Naive B cell (primary cell): ENCODE results near the gene WNT3. TPM values are rescaled to one million over a fixed set of nuclear protein-coding genes. Genes with fewer than 3 reads are reported as not detected.
A peak's percentile ranks its signal among the peaks of the same experiment; 100 is the strongest.
"Not testable (repeated sequence)": the region's sequence is repeated elsewhere in the genome, so short reads cannot be mapped to it uniquely, and the experiment has no call there.

Experiments
- ATAC-seq, 2 donors: fragments of 150-1000 bp; cut with Tn5 transposase; 2 replicates each; pipeline ENCODE4 v1.10.0; 2021; ENCODE audit warnings: low read depth in 2 of 2, mild to moderate bottlenecking in 2 of 2, moderate library complexity in 2 of 2
- DNase-seq: peaks from one replicate; pipeline ENCODE4 v3.0.0; 2022
- H3K27ac Mint-ChIP-seq, 6 donors: one replicate each; pipeline ENCODE4 v1.8.0; 2020 to 2022; ENCODE audit warnings: mild to moderate bottlenecking in 6 of 6, mixed read lengths in 6 of 6, moderate library complexity in 5 of 6, inconsistent platforms in 2 of 6
- H3K27me3 Mint-ChIP-seq, 3 donors: one replicate each; pipeline ENCODE4 v1.8.0; 2021 to 2022; ENCODE audit warnings: mixed read lengths in 3 of 3, mild to moderate bottlenecking in 1 of 3
- H3K36me3 Mint-ChIP-seq, 2 donors: one replicate each; pipeline ENCODE4 v1.8.0; 2020 to 2022; ENCODE audit warnings: mixed read lengths in 2 of 2, inconsistent platforms in 1 of 2, mild to moderate bottlenecking in 1 of 2
- H3K4me1 Mint-ChIP-seq, 3 donors: one replicate each; pipeline ENCODE4 v1.8.0; 2020 to 2022; ENCODE audit warnings: mixed read lengths in 3 of 3, inconsistent platforms in 1 of 3, mild to moderate bottlenecking in 1 of 3, moderate library complexity in 1 of 3
- H3K4me3 Mint-ChIP-seq, 8 donors: one replicate each; pipeline ENCODE4 v1.8.0; 2020 to 2022; ENCODE audit warnings: mild to moderate bottlenecking in 8 of 8, mixed read lengths in 8 of 8, moderate library complexity in 8 of 8, inconsistent platforms in 2 of 8
- H3K9me3 Mint-ChIP-seq, 7 donors: one replicate each; pipeline ENCODE4 v1.8.0; 2020 to 2022; ENCODE audit warnings: mixed read lengths in 7 of 7, mild to moderate bottlenecking in 5 of 7, inconsistent platforms in 2 of 7, moderate library complexity in 1 of 7
- polyA plus RNA-seq, 6 donors: library from polyadenylated mRNA; unstranded; fragments of 300-500 nt; fragmentation: Illumina TruSeq; gene quantifications; one replicate each; pipeline ENCODE4 v1.2.3, GENCODE V29; 2021; ENCODE audit warnings: low read depth in 6 of 6

WNT3 gene
- polyA plus RNA-seq, 6 donors from 2014 or later: 0.06 to 0.73 (median 0.17) TPM; not detected in 2

DNA sequence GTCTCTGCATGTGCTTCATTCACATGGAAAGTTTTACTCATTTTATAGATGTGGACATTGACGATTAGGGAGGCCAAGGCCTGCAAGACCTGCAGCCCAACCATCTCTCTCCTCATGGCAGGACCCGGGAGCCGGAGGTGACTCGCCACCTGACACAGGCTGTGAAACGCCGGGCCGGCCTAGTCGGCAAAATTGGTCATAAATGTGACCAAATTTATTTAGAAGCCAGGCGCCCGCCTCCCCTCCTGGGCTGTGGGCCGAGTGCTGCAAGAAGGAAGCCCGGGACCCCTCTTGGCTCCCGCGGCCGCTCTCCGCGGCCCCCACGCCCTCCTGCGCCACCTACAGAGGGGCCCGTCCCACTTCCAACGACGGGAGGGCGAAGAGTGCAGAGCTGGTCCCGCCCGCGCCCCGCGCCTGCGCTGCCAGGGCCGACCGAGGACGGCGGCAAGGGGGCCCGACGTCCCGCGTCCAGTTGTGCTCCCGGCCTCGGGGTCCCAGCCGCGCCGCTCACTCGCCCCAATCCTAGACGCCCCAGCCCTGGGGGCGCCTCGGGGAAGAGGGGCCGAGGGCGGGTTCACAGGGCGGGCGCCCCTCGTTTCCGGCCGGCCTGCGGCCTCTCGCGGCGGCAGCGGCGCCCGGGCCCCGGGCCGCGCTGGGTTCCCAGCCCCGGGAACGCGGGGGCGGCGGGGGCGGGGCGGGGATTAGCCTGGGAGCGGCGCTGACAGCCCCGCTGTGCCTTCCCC, 47.5 kb downstream of the WNT3 start:
- H3K36me3 Mint-ChIP-seq: no peaks in the 10 kb centered on the region
- peak overlapping the region; percentile 68 to 88 (median 78) for H3K4me3 Mint-ChIP-seq
- H3K9me3 Mint-ChIP-seq: no peaks in the 10 kb centered on the region
- peak overlapping the region in 3 of 6 donors; percentile 19 to 51 (median 37) for H3K27ac Mint-ChIP-seq
- ATAC-seq: peak; percentile 59 to 60
- DNase-seq: peak; percentile 37
- H3K4me1 Mint-ChIP-seq: peaks cover 11 to 28% (median 19%) of the 10 kb centered on the region in 3 donors
- H3K27me3 Mint-ChIP-seq: no peaks in the 10 kb centered on the region

DNA sequence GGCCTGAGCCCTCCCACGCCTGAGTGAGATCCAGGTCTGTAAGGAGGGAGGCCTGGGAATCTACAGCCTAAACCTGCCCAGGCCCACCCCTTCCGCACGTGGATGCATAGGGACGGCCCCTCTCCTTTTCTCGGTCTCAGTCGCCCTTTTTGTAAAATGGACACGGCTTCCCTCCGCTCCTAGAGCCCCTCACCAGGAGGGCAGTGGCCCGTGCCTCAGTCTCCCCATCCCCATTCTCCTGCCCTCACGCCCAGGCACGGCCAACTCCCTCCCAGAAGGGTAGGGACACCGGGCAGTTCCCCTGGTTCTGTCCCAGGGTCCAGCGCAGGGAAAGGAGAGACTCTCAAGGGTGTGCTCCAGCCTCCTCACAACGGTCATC, 48.1 kb downstream of the WNT3 start:
- H3K27me3 Mint-ChIP-seq: no peaks in the 10 kb centered on the region
- ATAC-seq (no peak), DNase-seq (no peak)
- H3K27ac Mint-ChIP-seq: peak overlapping the region in 1 of 6 donors; percentile 51
- H3K9me3 Mint-ChIP-seq: no peaks in the 10 kb centered on the region
- peaks cover 11 to 28% (median 24%) of the 10 kb centered on the region in 3 donors for H3K4me1 Mint-ChIP-seq
- H3K4me3 Mint-ChIP-seq: peak overlapping the region; percentile 68 to 88 (median 78)
- no peaks in the 10 kb centered on the region for H3K36me3 Mint-ChIP-seq

- Mint-ChIP-seq H3K27me3 (no peaks in the 10 kb centered on the region), H3K36me3 (no peaks in the 10 kb centered on the region), H3K4me1 (peaks cover 11 to 28% (median 25%) of the 10 kb centered on the region in 3 donors), H3K4me3 (peak overlapping the region; percentile 68 to 88 (median 79)), H3K9me3 (no peaks in the 10 kb centered on the region), H3K27ac (no peak overlapping the region)
- DNase-seq (no peak), ATAC-seq (no peak)
Measured at GRCh38 chr17:46769531-46770438, 48.7 kb downstream of the WNT3 start.

DNA sequence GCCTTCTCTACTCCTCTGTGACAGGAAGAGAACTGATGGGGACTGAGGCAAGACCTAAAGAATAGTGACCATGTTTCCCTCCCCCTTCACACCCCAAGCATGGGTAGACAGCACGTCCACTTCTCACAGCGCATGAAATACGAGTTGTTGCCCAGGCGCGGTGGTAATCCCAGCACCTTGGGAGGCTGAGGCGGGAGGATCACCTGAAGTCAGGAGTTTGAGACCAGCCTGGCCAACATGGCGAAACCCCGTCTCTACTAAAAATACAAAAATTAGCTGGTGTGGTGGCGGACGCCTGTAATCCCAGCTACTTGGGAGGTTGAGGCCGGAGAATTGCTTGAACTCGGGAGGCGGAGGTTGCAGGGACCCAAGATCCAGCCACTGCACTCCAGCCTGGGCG, 49.6 kb downstream of the WNT3 start:
- H3K36me3 Mint-ChIP-seq, ATAC-seq, H3K9me3 Mint-ChIP-seq, H3K27me3 Mint-ChIP-seq, DNase-seq: not testable (repeated sequence)
- Mint-ChIP-seq H3K27ac (peak overlapping the region in 1 of 6 donors; percentile 7), H3K4me3 (peak overlapping the region in 7 of 8 donors; percentile 22 to 88 (median 73)), H3K4me1 (peaks cover 11 to 28% (median 25%) of the 10 kb centered on the region in 3 donors)

DNA sequence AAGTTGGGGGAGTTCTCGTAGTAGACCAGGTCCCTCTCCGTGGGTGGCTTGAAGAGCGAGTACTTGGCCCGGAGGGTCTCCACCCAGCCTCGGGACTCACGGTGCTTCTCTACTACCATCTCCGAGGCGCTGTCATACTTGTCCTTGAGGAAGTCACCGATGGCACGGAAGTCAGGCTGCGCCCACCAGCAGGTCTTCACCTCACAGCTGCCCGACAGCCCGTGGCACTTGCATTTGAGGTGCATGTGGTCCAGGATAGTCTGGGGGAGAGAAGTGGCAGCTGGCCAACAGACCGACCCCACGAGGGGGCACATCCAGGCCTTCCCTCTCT, 50.0 kb downstream of the WNT3 start:
- Mint-ChIP-seq H3K36me3 (no peaks in the 10 kb centered on the region), H3K27me3 (no peaks in the 10 kb centered on the region), H3K9me3 (no peaks in the 10 kb centered on the region), H3K4me1 (peaks cover 11 to 28% (median 25%) of the 10 kb centered on the region in 3 donors), H3K4me3 (peak overlapping the region in 3 of 8 donors; percentile 10 to 73 (median 29)), H3K27ac (no peak overlapping the region)
- DNase-seq: no peak
- ATAC-seq: no peak

- Mint-ChIP-seq H3K27ac (peak overlapping the region in 2 of 6 donors; percentile 9 to 70), H3K4me1 (peaks cover 7 to 17% (median 15%) of the 10 kb centered on the region in 3 donors), H3K9me3 (no peaks in the 10 kb centered on the region), H3K4me3 (peak overlapping the region in 2 of 8 donors; percentile 1 to 62), H3K27me3 (no peaks in the 10 kb centered on the region), H3K36me3 (no peaks in the 10 kb centered on the region)
- ATAC-seq (no peak), DNase-seq (no peak)
Measured at GRCh38 chr17:46766493-46767491, 51.7 kb downstream of the WNT3 start.

DNA sequence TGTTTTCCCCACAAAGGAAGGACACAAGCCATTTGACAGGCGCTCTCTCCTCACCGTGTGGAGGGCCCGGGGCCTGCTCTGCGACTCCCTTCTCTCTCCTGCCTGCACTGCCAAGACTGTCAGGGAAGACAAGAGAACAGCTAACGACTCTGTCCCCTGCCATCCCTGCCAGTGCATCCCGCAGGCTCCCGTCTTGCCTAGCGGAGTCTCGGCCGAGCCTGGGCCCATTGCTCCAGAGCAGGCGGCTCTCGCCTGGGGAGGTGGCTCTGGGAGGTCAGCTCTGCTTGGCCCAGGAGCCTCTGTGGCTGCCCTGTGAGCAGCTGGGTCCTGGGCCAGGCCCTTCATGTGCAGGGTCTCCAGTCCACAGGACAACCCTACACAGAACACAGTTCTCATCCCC, 53.0 kb downstream of the WNT3 start:
- H3K36me3 Mint-ChIP-seq: no peaks in the 10 kb centered on the region
- no peak overlapping the region for H3K27ac Mint-ChIP-seq
- H3K27me3 Mint-ChIP-seq: no peaks in the 10 kb centered on the region
- no peak for ATAC-seq
- H3K4me1 Mint-ChIP-seq: peaks cover 3 to 13% (median 11%) of the 10 kb centered on the region in 3 donors
- DNase-seq: no peak
- no peaks in the 10 kb centered on the region for H3K9me3 Mint-ChIP-seq
- H3K4me3 Mint-ChIP-seq: peak overlapping the region in 1 of 8 donors; percentile 35

GRCh38 chr17:46764709-46765401, 53.6 kb downstream of the WNT3 start:
- no peak for DNase-seq
- H3K36me3 Mint-ChIP-seq: no peaks in the 10 kb centered on the region
- no peaks in the 10 kb centered on the region for H3K9me3 Mint-ChIP-seq
- H3K4me3 Mint-ChIP-seq: no peak overlapping the region
- H3K4me1 Mint-ChIP-seq: peaks cover 0 to 7% (median 6%) of the 10 kb centered on the region in 3 donors
- no peaks in the 10 kb centered on the region for H3K27me3 Mint-ChIP-seq
- ATAC-seq: no peak
- peak overlapping the region in 1 of 6 donors; percentile 47 for H3K27ac Mint-ChIP-seq

DNA sequence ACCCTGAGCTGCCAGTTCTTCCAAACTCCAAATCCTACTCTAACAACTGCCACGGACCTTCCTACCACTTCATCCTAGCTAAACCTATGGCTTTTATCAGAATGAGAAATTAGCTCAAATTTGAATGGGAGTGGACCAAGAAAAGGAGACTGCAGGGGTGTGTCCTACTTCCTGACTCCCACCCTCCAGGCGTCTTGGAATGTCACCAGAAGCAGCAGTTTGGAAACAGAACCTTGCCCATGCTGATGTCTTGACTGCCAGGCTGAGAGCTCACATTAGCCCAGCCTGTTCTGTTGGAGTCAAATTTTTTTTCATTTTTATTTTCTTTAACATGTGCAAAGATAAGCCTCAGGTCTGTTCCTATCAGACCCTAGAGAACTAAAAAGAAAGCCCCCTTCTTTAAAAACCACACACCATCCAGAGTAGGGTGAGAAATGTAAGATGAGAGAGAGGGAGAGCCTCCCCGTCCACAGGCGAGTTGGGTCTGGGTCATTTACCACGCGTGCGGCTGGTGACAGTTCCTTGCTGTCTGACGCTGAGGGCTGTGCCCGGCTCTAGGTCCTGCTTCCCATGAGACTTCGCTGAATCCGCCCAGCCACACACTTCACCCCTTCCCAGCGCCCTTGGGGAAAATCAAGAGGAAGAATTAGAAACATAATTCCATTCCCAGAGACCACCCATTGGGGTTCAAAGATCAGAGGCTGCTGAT, 54.3 kb downstream of the WNT3 start:
- peaks cover 0 to 6% (median 6%) of the 10 kb centered on the region in 3 donors for H3K4me1 Mint-ChIP-seq
- ATAC-seq: no peak
- no peak overlapping the region for H3K27ac Mint-ChIP-seq
- H3K27me3 Mint-ChIP-seq: no peaks in the 10 kb centered on the region
- H3K4me3 Mint-ChIP-seq: peak overlapping the region in 1 of 8 donors; percentile 52
- no peaks in the 10 kb centered on the region for H3K36me3 Mint-ChIP-seq
- DNase-seq: no peak
- no peaks in the 10 kb centered on the region for H3K9me3 Mint-ChIP-seq

GRCh38 chr17:46763416-46763815, 55.1 kb downstream of the WNT3 start:
- Mint-ChIP-seq H3K27ac (peak overlapping the region in 2 of 6 donors; percentile 22 to 86), H3K9me3 (no peaks in the 10 kb centered on the region), H3K36me3 (no peaks in the 10 kb centered on the region), H3K27me3 (no peaks in the 10 kb centered on the region), H3K4me3 (no peak overlapping the region), H3K4me1 (peaks cover 0 to 6% (median 6%) of the 10 kb centered on the region in 3 donors)
- ATAC-seq (no peak), DNase-seq (no peak)

DNA sequence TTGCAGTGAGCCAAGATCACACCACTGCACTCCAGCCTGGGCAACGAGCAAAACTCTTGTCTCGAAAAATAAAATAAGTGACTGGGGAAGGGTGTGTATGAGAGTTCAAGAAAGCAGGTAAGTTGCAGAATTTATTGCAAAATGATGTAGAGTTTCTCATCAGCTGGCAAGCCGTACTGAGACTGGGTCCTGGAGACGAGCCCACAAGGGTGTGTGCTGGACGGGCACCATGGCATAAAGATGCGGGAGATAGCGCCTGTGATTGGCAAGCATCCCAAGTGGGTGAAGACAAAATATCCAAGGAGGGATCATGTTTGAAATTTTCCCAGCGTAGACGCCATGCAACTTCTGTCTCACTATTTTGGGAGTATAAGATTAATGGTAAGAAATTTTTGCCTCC, 59.4 kb downstream of the WNT3 start:
- peak overlapping the region in 1 of 8 donors; percentile 64 for H3K4me3 Mint-ChIP-seq
- ATAC-seq (no peak), DNase-seq (no peak)
- no peaks in the 10 kb centered on the region for H3K4me1 Mint-ChIP-seq
- H3K36me3 Mint-ChIP-seq: peaks cover 15 to 24% of the 10 kb centered on the region in 2 donors
- peak overlapping the region in 2 of 6 donors; percentile 15 to 48 for H3K27ac Mint-ChIP-seq
- no peaks in the 10 kb centered on the region for H3K27me3 Mint-ChIP-seq
- no peaks in the 10 kb centered on the region for H3K9me3 Mint-ChIP-seq

DNA sequence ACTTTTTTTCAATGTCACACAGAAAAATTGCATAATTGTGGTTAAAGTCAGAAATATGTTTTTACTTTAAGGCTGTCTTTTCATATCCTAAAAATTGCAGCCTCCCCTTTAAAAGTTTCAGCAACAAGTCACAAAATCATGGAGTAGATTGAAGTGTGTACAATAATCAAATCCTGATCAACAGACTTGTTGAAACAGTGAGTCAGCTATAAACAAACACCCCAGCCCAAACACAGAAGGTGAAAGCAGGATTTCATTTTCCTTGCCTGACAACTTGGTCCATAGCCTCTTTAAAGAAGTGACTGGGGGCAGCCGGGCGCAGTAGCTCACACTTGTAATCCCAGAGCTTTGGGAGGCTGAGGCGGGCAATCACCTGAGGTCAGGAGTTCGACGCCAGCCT, 59.9 kb downstream of the WNT3 start:
- no peaks in the 10 kb centered on the region for H3K9me3 Mint-ChIP-seq
- H3K36me3 Mint-ChIP-seq: peaks cover 15 to 28% of the 10 kb centered on the region in 2 donors
- DNase-seq: no peak
- peak overlapping the region in 1 of 6 donors; percentile 15 for H3K27ac Mint-ChIP-seq
- no peak overlapping the region for H3K4me3 Mint-ChIP-seq
- no peaks in the 10 kb centered on the region for H3K4me1 Mint-ChIP-seq
- no peaks in the 10 kb centered on the region for H3K27me3 Mint-ChIP-seq
- ATAC-seq: no peak
